ENCODE data around the gene IL4R. TPM values are rescaled to one million over a fixed set of nuclear protein-coding genes. Genes with fewer than 3 reads are reported as not detected.
A peak's percentile ranks its signal among the peaks of the same experiment; 100 is the strongest.

Gene IL4R
- total and polyA plus RNA-seq, 2 of the 8 experiments (the other 6 are each of a cell fraction or from before 2014, with no cell fraction given), result 29.1 to 29.4 TPM

GRCh38 chr16:27344721-27345120, 30.9 kb downstream of the IL4R start:
- no peak overlapping the region for H4K8ac ChIP-seq (ENCODE audit: extremely low read depth, insufficient read depth, low read length)
- H3K4me2 ChIP-seq (ENCODE audit: insufficient read depth in 1 of 2, low read depth in 2 of 2, low read length in 2 of 2), result no peak overlapping the region
- no peak overlapping the region for H3K4me3 ChIP-seq (ENCODE audit: extremely low read depth in 1 of 4, insufficient read depth in 2 of 4, low read depth in 3 of 4, low read length in 4 of 4)
- H3K36me3 ChIP-seq (ENCODE audit: control insufficient read depth in 2 of 4, insufficient read depth in 4 of 4, low read length in 3 of 4), result peaks cover 0 to 6% (median 3%) of the 10 kb centered on the region in 4 experiments; a peak in 4 of 8 replicates
- H2BK5ac ChIP-seq (ENCODE audit: low read depth, low read length), result no peak overlapping the region
- no peak overlapping the region for H4K5ac ChIP-seq (ENCODE audit: insufficient read length, low read depth, low read length)
- no peaks in the 10 kb centered on the region for H3K27me3 ChIP-seq (replicated peaks in 1 of 4; ENCODE audit: control insufficient read depth in 3 of 4, extremely low read depth in 1 of 4, insufficient read depth in 3 of 4, low read length in 3 of 4)
- 93% methylated on average over 12 of the region's 15 CpGs; no CpG with 5 or more reads in 1 of the 2 experiments for WGBS, 2 experiments (ENCODE audit: extremely low coverage in 1 of 2, insufficient coverage in 1 of 2, insufficient read length in 1 of 2, insufficient replicate concordance in 2 of 2, low coverage in 1 of 2, low lambda C conversion rate in 2 of 2, missing lambda C conversion rate in 1 of 2)
- FAIRE-seq (no peak), DNase-seq (ENCODE audit: low read depth in 1 of 2, low spot score in 2 of 2) (no peak)
- no peak overlapping the region for H3K56ac ChIP-seq (replicated peaks; ENCODE audit: insufficient read length, low read depth, low read length)
- no peak overlapping the region for H2BK15ac ChIP-seq (ENCODE audit: low read length)
- H3K4ac ChIP-seq (replicated peaks; ENCODE audit: insufficient read length, low read depth, low read length), result no peak overlapping the region
- no peak overlapping the region for H3K9ac ChIP-seq (replicated peaks in 1 of 4; ENCODE audit: extremely low read depth in 1 of 4, low read depth in 3 of 4, low read length in 3 of 4)
- no peaks in the 10 kb centered on the region for H3K79me1 ChIP-seq (ENCODE audit: low read depth, low read length)
- no peaks in the 10 kb centered on the region for H3K9me3 ChIP-seq (ENCODE audit: insufficient read depth in 2 of 2, low read depth in 1 of 2, low read length in 1 of 2)
- H2AK5ac ChIP-seq (ENCODE audit: low read depth, low read length), result no peak overlapping the region
- H2BK120ac ChIP-seq (replicated peaks; ENCODE audit: low read depth, low read length), result no peak overlapping the region
- H3K4me1 ChIP-seq (replicated peaks in 1 of 4; ENCODE audit: control insufficient read depth in 3 of 4, insufficient read depth in 4 of 4, low read length in 3 of 4), result no peaks in the 10 kb centered on the region
- H4K20me1 ChIP-seq (replicated peaks in 1 of 2; ENCODE audit: control insufficient read depth in 1 of 2, insufficient read depth in 2 of 2, low read length in 2 of 2), result peaks cover 0 to 3% of the 10 kb centered on the region in 2 experiments
- ChIA-PET CTCF (ENCODE audit: partially characterized antibody) (interaction anchor here (1.2 to 3.6 kb wide), 3 partner anchors 9 to 31 kb away, joined by 4 to 18 read pairs (median 4); no protein-coding TSS in a partner anchor), POLR2A (ENCODE audit: partially characterized antibody) (interaction anchor here (0.6 kb wide), 1 partner anchor 15 kb away, joined by 3 read pairs; no protein-coding TSS in a partner anchor)
- H2BK20ac ChIP-seq (ENCODE audit: low read length), result no peak overlapping the region
- H2BK12ac ChIP-seq (ENCODE audit: low read depth, low read length), result no peak overlapping the region
- H3K79me2 ChIP-seq (ENCODE audit: control insufficient read depth in 1 of 2, insufficient read depth in 2 of 2, low read length in 2 of 2), result no peaks in the 10 kb centered on the region
- peak overlapping the region; percentile 40 for H4K91ac ChIP-seq (replicated peaks; ENCODE audit: insufficient read length, low read length)
- H3K14ac ChIP-seq (ENCODE audit: insufficient read length), result no peak overlapping the region
- no peaks in the 10 kb centered on the region for H3K23me2 ChIP-seq (ENCODE audit: low read depth, low read length)
- H2AFZ ChIP-seq (ENCODE audit: low read length), result no peak overlapping the region
- no peak overlapping the region for H3K27ac ChIP-seq (ENCODE audit: low read depth, low read length)
- H3K23ac ChIP-seq (ENCODE audit: insufficient read length), result no peak overlapping the region
- no peak overlapping the region for H3K18ac ChIP-seq (ENCODE audit: extremely low read depth, low read length)
- TF ChIP-seq, protein P1, sequence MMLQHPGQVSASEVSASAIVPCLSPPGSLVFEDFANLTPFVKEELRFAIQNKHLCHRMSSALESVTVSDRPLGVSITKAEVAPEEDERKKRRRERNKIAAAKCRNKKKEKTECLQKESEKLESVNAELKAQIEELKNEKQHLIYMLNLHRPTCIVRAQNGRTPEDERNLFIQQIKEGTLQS (IDR thresholded peaks at IDR 0.05; ENCODE audit: insufficient read depth, low read depth, low read length), result no peak
- no peak for TF ChIP-seq TAF1 (IDR thresholded peaks at IDR 0.05; ENCODE audit: low read depth, low read length)
- TF ChIP-seq NANOG (IDR thresholded peaks at IDR 0.05; ENCODE audit: insufficient read depth, low read depth, low read length, poor library complexity, severe bottlenecking), result no peak
- no peak for TF ChIP-seq TCF12 (IDR thresholded peaks at IDR 0.05; ENCODE audit: low read depth, low read length)
- TF ChIP-seq BRCA1 (IDR thresholded peaks at IDR 0.05; ENCODE audit: low read depth, low read length), result no peak
- no peak for TF ChIP-seq USF2 (IDR thresholded peaks at IDR 0.05; ENCODE audit: low read length)
- TF ChIP-seq ZNF274 (IDR thresholded peaks at IDR 0.05; ENCODE audit: borderline replicate concordance, extremely low read depth, low read length), result no peak
- no peak for TF ChIP-seq ASH2L (IDR thresholded peaks at IDR 0.05; ENCODE audit: low read length)
- TF ChIP-seq TBP (IDR thresholded peaks at IDR 0.05; ENCODE audit: low read depth, low read length), result no peak
- no peak for TF ChIP-seq POU5F1 (IDR thresholded peaks at IDR 0.05; ENCODE audit: low read depth, low read length)
- no peak for TF ChIP-seq PHF8 (conservative IDR thresholded peaks at IDR 0.05; ENCODE audit: low read depth, low read length)
- no peak for TF ChIP-seq RBBP5 (IDR thresholded peaks at IDR 0.05; ENCODE audit: borderline replicate concordance, low read depth, low read length)
- no peak for TF ChIP-seq KDM5A (IDR thresholded peaks at IDR 0.05; ENCODE audit: low read length)

Data from H1 (cell line).